Measurements from ENCODE around the gene POLDIP3. TPM values are rescaled to one million over a fixed set of nuclear protein-coding genes. Genes with fewer than 3 reads are reported as not detected.

The POLDIP3 gene
- 54.0 TPM for polyA plus RNA-seq (2013, experiment 1 of 2; ENCODE audit: insufficient read length)
- polyA plus RNA-seq (2013, experiment 2 of 2; ENCODE audit: insufficient read length): 40.6 TPM

GRCh38 chr22:42614312-42615091, at the start of gene POLDIP3:
Gene POLDIP3, minus strand, starts transcription at chr22:42614883. Its CDS starts 26 bp downstream, at chr22:42614857.
- DNase-seq: peak; percentile 96

GRCh38 chr22:42661985-42662831, 47.5 kb upstream of the POLDIP3 start:
- DNase-seq: peak; percentile 60

GRCh38 chr22:42656578-42656977, 41.9 kb upstream of the POLDIP3 start:
- no peak for DNase-seq

- DNase-seq: no peak
These were observed 41.0 kb upstream of the POLDIP3 start for GRCh38 chr22:42655693-42656092.

GRCh38 chr22:42654436-42655073, 39.9 kb upstream of the POLDIP3 start:
- DNase-seq: no peak

GRCh38 chr22:42653999-42654398, 39.3 kb upstream of the POLDIP3 start:
- DNase-seq: no peak

- DNase-seq: peak; percentile 49
These were observed 36.5 kb upstream of the POLDIP3 start for GRCh38 chr22:42651134-42651533.

- peak; percentile 88 for DNase-seq
These were observed 34.8 kb upstream of the POLDIP3 start, which contains the start of gene CYB5R3 for GRCh38 chr22:42649246-42650099. Gene CYB5R3, minus strand, starts transcription at chr22:42649392. Its CDS starts 77 bp downstream, at chr22:42649315.

GRCh38 chr22:42648368-42649245, 33.9 kb upstream of the POLDIP3 start:
- peak; percentile 49 for DNase-seq

GRCh38 chr22:42648017-42648367, 33.3 kb upstream of the POLDIP3 start:
- no peak for DNase-seq

GRCh38 chr22:42646569-42647525, 32.2 kb upstream of the POLDIP3 start:
- DNase-seq: no peak

- DNase-seq: no peak
These were observed 31.4 kb upstream of the POLDIP3 start for GRCh38 chr22:42645938-42646568.

GRCh38 chr22:42645341-42645937, 30.8 kb upstream of the POLDIP3 start:
- DNase-seq: no peak

GRCh38 chr22:42644422-42645340, 30.0 kb upstream of the POLDIP3 start:
- peak; percentile 59 for DNase-seq

GRCh38 chr22:42643634-42644421, 29.1 kb upstream of the POLDIP3 start:
- DNase-seq: no peak

- no peak for DNase-seq
These were observed 28.3 kb upstream of the POLDIP3 start for GRCh38 chr22:42642806-42643633.
